HG02938 (cell line): ENCODE measurements around the gene CNPPD1.

Experiments
- ATAC-seq: cut with Tn5 transposase; IDR thresholded peaks from one replicate; pipeline ENCODE4 v1.9.1; 2021; ENCODE audit warnings: mild to moderate bottlenecking, moderate library complexity; ENCODE audit not compliant: unreplicated experiment

CNPPD1 gene

DNA sequence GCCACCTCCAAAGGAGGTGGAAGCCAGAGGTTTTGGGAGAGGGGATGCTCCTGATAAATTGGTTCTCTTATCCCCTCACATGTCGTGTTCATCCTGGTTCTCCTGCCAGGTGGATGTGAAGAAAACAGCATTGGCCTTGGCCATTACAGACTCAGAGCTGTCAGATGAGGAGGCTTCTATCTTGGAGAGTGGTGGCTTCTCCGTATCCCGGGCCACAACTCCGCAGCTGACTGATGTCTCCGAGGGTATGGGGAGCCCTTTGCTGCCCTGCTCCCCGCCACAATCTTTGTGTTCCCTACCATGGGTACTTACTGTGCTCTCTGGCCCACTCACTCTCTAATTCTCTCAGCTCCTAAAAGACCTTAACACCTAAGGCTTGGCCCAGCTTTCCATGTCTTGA lies 4.8 kb upstream of the CNPPD1 start:
- ATAC-seq = no peak

DNA sequence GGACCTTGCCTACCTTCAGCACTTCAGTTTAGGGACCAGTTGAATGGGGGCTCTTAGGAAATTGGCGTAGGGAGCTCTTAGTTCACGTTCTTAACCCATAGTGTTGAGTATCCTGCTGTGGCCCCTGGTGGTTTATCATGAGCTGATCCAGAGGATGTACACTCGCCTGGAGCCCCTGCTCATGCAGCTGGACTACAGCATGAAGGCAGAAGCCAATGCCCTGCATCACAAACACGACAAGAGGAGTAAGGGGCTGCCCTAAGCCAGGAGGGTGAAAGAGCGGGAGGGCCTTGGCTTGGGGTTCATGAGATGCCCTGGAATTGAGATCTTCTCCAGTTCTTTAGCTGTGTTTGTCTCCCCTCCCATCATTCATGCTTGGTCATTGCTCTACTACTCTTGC lies 4.2 kb upstream of the CNPPD1 start:
- ATAC-seq = no peak

DNA sequence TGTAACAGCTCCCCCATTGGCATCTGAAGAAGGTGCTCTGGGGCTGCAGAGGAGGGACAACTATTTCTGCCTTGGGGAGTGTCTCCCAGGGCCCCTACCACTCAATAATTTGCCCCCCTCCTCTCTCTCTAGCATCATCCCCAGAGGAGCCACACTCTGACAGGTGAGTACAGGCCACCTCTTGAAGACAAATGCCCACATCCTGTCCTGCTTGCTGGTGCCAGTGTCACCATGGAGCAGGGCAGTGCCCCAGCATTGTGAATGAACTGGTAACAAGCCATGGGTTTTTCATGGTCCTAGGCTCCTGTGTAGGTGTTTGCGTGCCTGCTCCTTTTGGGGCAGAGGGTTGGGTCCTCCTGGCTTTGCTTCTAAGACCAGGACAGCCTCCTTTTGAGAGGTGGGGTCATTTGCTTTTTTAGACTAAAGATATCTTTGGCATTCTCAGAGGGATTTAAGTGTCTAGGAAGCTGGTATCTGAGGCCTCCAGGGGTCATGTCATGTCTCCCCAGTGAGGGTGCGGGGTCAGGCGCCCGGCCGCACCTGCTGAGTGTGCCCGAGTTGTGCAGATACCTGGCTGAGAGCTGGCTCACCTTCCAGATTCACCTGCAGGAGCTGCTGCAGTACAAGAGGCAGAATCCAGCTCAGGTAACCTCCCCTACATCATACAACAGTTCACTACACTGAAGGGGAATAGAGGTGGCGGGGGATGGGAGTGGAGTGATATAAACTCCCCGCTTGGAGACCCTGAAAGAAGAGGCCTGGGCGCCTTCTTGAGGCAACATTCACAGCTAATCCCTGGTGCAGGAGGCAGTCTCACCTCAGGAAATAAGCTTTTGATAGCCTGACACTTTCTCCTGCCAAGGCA lies 3.1 kb upstream of the CNPPD1 start:
- ATAC-seq = no peak

DNA sequence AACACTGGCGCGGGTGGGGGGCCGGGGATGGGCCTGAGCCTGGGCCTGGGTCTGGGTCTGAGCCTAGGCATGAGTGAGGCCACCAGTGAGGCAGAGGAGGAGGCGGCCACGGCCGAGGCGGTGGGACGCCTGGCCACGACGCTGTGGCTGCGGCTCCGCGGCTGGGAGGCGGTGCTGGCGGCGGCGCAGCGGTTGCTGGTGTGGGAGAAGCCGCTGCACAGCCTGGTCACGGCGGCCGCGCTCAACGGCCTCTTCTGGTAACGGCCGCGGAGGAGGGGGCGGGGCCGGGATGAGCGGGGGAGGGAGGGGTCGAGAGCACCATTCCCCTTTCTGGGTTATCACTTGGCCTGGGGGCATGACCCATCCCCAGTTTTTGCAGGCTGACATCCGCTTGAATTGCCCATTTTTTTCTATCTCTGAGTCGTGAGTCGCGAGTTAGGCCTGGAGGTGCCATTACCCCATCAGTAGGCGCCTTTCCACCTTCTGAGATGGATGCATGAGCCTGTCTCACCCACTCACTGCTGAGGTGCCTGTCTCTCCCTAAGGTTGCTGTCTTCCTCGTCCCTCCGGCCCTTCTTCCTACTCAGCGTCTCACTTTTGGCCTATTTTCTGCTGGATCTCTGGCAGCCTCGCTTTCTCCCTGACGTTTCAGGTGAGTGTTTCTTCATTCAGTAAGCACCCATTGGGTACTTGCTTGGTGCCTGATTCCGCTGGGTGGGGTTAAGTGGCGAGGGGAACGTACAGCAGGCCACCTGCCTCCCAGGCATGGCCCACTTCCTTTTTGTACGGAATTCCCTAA lies 1.9 kb upstream of the CNPPD1 start:
- ATAC-seq = peak; percentile 7

DNA sequence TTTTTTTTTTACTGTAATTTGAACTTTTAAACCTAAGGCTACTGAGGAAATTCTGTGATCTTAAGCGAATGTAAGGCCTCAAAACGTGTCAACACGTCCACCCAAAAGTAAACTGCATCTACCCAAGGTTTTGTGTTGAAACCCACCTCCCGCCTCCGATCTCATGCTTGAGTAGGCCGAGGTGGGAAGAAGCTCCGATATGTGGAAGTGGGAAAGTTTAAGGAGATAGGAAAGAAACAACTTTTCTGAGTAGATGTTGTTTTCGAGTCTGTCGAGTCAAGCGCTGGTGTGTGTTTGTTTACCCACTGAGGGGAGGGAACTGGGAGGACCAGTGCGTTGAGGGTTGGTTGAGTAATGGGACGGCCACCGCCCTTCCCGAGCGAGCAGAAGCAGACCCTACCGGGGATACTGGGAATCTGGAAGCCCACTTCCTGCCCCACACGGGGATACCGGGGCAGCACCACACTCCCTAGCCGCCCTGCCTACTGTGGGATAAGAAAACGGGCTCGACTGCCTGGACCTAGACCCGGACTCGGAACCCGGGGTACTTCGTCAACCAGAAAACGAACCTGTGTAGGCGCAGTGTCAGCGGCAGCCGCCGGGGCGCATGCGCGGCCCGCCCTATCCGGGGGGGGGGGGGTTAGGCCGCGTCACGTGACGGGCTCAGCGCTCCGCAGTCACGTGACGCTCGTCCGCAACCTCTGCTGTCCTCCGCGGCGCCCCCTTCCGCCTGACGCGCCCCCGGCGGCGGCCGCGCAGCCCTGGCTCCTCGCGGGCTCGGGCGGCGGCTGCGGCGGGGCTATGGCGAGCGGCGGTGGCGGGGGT lies 1.0 kb upstream of the CNPPD1 start, which contains the start of gene RETREG2:
TSS of gene RETREG2 (plus strand) at position 724 of the 825 bp plus-strand sequence. CDS start at position 802, 78 bp downstream.
- ATAC-seq = peak; percentile 39

DNA sequence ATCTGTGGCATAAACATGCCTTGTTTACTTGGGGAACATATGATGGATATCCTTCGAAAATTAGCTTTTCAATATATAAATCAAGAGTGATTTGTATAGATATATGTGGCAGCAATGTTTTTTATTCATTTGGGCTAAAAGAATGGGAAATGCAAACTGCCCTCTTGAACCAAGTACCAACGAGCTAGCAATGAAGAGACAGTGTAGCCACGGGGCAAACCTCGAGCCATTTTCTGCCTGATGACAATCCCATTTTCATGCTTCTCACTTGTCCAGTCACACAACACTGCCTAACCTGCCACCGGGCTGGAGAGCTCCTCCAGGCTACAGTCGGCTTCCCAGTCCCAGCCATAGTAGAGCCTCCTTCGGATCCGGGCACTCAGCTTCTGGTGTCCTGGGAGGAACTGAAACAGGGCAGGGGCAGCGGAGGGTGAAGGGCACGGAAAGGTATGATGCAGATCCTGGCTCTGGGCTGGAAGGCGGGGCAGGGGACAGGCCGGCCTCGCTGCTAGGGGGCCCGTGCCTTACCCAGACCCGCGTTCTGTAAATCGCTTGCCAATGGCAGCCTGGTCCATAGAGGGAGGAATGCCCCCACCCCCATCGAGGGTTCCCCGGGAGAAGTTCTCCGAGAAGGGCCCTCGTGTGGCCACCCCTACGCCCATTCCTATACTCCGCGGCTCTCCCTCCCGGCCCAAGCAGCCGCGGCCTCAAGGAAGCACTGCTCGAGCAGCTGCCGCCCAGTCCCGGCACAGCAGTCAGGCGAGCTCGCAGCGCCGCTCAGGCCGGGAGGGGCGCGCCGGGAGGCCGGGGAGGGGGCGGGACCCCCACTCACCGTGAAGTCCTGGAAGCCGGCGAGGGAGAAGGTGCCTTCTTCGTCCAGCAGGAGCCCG lies 552 bp downstream of the CNPPD1 start:
- peak; percentile 26 for ATAC-seq

DNA sequence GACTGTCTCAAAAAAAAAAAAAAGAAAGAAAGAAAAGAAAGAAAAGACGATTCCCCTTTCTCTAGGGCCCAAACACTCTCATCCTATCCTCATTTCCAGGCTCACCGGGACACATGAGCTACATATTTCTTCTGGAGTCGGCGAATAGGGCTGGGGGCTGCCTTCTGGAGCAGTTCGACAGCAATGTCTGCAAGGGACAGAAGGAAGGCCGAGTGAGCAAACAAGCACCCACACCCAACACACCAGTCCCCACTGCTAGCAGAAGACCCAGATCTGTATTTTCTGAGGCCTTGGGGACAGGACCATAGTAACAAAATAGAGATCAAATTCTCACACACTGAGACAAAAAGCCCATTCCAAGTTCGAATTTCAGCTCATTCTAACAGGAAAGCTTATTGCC lies 1.2 kb downstream of the CNPPD1 start:
- no peak for ATAC-seq

DNA sequence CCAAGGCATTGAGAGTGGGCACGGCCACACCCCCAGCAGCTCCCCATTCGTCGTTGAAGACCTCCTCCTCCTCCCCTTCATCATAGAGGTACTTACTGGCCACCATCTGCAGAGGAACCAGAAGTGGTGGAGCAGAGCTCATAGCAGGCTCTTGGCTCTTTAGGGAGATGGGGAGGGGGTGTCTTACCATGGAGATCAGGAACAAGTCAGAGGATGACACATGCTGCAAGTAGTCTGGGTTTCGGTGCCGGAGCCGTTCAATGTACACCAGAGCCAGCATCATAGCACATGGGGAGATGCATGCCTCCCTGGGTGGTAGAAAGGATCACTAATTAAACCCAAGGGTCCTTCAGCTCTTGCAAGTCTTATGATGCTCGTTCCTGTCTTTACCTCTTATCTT lies 1.9 kb downstream of the CNPPD1 start:
- no peak for ATAC-seq

DNA sequence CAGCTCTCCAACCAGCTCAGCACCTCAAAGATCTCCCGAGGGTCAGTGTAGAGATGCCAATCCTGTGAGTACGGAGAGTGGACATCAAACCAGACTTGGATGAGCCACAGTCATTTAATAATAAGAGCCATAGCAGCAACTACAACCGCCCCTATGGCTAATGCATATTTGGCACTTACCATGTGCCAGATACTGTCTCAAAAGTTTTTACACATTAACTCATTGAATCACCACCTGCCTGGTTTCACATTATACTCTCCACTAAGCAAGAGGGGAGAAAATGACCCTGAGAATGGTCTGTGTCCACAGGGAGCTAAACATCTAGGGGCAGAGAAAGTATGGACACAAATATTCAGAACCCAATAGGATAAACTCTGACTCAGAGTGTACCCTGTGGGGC lies 2.6 kb downstream of the CNPPD1 start:
- ATAC-seq = no peak

DNA sequence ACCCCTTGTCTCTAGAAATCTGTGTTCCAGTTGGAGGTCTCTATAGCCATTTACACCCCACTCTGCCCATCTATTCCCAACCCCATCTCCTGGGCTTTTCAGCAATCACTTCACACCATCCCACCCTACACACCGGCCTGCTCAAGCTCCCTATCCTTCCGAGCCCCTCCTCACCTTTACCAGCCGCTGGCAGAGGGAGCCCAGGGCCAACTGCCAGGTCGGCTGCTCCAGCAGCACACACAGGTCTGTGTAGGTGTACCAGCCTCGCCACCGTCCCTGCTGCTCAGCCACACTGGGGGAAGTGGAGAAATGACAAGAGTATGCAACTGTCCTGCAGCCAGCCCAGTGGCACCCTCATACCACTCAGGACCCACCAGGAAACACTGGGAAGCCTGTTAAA lies 3.5 kb downstream of the CNPPD1 start:
- ATAC-seq = no peak

DNA sequence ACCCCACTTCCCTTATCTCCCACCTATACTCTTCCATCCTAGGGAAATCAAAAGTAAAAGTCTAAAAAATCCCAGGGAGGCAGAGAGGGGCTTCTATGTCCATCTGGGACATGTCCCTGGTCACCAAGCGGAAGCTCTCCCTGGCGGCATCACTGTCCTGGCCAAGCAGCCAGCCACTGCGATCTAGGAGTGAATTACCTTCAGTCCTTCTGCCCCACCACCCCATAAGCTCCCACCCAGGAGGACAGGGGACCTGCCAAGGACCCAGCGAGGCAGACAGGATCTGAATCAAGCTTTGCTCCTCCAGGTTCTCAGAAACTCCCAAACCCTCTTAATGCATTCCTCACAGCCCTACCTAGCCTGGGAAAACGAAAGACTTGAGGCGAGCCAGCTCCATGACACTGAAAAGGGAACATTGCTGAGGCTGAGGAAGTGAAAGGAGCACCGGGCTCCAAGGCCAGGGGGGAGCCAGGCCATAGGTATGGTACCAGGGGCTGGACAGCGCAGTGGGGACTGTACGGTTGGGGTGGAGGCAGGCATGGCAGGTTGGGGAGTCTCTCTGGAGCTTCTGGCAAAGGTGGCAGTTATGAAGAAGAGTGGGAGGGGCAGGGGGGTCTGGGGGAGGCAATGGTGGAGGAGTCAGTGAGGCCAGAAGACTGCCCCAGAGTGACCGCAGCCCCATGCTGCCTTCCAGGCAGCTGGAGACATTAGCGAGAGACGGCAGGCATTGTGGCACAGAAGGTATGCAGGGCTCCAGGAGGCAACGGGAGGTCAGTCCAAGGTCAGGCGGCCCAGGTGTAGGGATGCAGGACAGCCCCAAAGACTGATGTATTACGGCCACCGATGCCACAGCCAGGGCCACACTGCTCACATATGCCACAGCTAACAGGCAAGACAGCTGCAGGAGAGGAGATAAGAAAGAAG lies 4.2 kb downstream of the CNPPD1 start:
- no peak for ATAC-seq

DNA sequence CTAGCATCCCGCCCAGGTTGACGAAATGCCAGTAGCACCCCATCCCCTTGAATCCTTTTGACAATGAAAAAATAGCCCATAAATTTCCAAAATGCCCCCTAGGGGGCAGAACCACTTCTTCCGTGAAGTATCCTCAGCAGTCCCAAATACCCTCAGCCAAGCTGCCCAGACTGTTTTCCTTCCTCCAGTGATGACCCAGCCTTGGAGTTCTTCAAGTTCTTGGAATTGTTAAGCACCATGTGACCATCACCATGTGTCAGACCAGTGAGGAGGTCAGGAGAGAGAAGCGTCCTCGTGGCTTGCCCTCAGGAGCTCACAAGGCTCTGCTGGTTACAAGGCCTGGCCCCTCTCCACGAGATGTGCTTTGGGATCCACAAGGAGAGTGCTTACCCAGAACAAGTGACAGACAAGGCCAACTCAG lies 5.5 kb downstream of the CNPPD1 start:
- no peak for ATAC-seq

DNA sequence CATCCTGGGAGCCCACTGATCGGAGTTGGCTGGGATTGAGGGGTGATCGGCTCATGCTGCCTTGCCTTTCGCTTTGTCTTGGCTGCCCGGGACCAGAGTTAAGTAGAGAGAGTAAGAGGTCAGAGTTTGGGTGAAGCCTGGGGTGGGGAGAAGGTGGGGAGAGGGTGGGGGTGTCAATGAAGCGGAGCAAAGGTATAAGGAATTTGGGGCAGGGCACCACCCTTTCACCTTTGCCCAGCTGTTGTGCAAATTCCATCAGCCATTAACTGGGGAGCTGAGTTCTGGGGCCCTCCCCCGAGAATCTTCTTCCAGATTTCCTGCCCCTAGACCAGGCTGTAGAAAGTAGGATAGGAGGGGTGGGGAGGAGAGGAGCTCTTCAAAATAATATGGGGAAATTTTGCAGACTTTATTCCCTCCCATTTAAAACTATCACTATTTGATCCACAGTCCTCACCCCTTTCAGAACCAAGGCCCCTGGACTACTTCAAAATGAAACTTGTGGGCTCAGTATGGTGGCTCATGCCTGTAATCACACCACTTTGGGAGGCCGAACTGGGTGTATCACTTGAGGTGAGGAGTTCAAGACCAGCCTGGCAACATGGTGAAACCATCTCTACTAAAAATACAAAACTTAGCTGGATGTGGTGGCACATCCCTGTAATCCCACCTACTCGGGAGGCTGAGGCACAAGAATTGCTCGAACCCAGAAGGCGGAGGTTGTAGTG lies 6.6 kb downstream of the CNPPD1 start, which contains the start of gene SLC23A3:
TSS of gene SLC23A3 (minus strand) at position 100 of the 725 bp plus-strand sequence. CDS start at position 55, 45 bp downstream.
- ATAC-seq = no peak

DNA sequence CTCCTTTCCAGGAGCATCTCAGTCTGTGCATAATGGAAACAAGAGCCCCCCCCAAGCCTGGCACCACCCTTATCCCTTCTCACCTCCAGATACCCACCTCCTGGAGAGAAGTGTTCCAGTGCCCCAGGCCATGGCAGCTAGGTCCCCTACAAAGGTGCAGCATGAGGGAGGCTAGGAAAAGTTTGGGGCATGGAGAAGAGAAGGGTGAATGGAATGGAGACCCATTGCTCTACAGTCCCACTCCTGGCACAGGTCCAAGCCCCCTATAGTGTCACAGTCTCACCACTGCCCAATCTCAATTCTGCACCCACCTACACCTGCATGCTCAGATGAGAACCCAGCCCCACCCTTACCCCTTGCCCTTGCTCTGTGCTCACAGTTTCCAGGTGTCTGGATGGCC lies 7.8 kb downstream of the CNPPD1 start:
- no peak for ATAC-seq

DNA sequence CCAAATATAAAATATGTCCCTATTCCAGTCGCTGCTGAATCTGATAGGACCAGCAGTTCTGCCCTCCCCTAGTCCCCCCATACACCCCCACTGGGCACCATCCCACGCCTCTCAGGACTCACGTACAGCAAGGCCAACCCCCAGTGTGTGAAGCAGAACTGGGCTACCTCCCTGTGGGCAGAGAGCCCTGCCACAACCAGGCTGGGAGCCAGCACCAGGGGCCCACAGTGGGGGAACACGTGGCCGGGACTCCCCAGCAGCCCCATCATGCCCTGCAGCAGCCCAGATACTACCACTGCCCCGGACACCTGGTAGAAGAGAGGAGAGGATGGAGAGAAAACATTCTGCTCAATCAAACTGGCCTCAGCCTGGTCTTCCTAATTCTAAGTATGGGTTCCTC lies 8.2 kb downstream of the CNPPD1 start:
- ATAC-seq = no peak

DNA sequence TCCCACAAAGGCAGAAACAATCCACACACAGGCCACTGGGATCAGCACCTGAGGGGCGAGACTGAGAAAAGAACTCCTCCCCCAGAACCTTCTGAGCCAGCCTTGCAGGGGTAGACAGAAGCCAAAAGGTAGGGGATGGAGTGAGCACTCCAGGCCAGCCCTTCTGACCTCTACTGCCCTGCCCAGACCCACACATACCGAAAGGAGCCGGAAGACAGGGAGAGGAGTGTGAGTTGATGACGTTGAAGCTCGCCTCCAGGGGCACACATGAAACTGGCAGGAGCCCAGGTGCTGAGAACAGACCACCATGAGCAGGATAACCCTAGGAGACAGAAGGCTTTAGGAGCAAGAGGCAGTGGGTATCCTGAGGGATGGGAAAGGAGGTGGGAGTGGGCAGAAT lies 8.7 kb downstream of the CNPPD1 start:
- ATAC-seq = no peak

DNA sequence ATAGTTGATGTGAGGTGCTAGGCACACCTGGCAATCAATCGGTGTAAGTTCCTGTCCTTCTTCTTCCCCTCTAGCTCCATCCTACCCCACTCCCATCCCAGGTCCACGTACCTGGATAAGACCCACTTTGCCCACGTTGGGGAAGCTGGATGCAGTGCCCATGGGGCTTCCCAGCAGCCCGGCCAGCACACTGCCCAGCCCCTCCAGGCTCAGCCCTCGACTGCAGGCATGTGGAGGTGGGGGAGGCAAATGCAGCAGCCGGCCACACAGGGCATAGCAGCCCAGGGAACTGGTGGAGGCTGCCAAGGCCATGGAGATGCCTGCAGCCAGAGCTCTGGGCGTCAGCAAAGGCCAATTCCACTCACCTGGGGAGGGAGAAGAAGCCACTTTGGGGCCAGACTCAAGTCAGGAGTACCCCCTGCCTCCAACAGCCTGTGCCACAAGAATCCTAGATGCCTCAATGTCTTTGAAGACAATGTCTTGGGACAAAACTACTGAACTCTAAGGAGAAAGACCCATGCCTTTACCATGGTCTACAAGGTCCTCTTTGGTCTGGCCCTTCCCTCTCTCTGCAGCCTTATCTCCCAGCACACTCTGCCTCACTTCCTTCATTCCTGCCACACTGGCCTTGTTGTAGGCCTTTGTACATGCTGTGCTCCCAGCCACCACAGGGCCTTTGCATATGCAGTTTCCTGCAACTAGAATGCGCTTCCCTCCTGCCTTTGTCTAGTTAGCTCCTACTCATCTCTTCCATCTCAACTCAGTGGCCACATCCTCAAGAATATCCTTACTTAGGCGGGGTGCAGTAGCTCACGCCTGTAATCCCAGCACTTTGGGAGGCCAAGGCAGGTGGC lies 11.4 kb downstream of the CNPPD1 start:
- ATAC-seq = no peak
